ENCODE results near the gene GPR61. TPM values are rescaled to one million over a fixed set of nuclear protein-coding genes. Genes with fewer than 3 reads are reported as not detected.

The GPR61 gene
- total RNA-seq, 1 donor from 2014 or later = not detected

DNA sequence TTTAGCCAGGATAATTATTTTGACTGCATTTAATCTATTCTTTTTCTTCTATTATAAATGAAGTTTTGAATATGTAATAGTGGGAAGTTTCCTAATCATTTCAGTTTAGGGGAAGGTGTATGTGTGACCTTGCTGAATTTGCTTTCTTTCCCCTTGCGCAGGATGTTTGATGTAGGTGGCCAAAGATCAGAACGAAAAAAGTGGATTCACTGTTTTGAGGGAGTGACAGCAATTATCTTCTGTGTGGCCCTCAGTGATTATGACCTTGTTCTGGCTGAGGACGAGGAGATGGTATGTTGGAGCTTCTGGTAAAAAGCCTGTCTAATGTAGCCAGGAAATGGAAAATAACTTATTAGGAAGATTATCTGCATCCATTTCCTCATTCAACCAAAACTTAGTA is 46.4 kb downstream of the GPR61 start:
- no peaks in the 10 kb centered on the region for H3K9me3 Mint-ChIP-seq
- H3K27me3 Mint-ChIP-seq (ENCODE audit: low read depth) = no peaks in the 10 kb centered on the region
- peaks cover 11% of the 10 kb centered on the region for H3K36me3 Mint-ChIP-seq (ENCODE audit: low read depth)
- H3K4me3 Mint-ChIP-seq = no peak overlapping the region
- no peak for DNase-seq (ENCODE audit: low read depth, low spot score)
- no peaks in the 10 kb centered on the region for H3K4me1 Mint-ChIP-seq
- TF ChIP-seq, protein P1, sequence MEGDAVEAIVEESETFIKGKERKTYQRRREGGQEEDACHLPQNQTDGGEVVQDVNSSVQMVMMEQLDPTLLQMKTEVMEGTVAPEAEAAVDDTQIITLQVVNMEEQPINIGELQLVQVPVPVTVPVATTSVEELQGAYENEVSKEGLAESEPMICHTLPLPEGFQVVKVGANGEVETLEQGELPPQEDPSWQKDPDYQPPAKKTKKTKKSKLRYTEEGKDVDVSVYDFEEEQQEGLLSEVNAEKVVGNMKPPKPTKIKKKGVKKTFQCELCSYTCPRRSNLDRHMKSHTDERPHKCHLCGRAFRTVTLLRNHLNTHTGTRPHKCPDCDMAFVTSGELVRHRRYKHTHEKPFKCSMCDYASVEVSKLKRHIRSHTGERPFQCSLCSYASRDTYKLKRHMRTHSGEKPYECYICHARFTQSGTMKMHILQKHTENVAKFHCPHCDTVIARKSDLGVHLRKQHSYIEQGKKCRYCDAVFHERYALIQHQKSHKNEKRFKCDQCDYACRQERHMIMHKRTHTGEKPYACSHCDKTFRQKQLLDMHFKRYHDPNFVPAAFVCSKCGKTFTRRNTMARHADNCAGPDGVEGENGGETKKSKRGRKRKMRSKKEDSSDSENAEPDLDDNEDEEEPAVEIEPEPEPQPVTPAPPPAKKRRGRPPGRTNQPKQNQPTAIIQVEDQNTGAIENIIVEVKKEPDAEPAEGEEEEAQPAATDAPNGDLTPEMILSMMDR (conservative IDR thresholded peaks at IDR 0.05) = no peak
- H3K27ac Mint-ChIP-seq (ENCODE audit: unreplicated experiment) = no peak overlapping the region

DNA sequence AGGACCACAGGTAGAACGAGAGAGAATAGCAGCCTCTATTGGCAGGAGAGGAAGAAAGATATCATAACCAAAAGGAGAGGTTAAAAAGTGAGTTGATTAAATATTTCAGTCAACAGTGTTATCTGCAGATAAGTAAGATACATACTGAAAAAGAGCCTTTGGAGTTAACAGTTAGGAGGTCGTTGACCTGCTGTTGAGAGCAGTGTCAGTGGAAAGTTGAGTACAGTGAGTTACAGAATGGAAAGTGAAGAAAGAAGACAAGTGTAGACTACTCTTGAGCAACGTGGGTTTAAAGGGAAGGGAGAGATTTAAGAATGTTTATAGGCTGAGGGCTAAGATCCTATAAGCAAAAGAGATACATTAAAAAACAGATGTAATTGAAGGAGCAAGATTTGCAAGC is 49.5 kb downstream of the GPR61 start:
- TF ChIP-seq, protein P1 (conservative IDR thresholded peaks at IDR 0.05) = no peak
- no peaks in the 10 kb centered on the region for H3K4me1 Mint-ChIP-seq
- DNase-seq (ENCODE audit: low read depth, low spot score) = no peak

DNA sequence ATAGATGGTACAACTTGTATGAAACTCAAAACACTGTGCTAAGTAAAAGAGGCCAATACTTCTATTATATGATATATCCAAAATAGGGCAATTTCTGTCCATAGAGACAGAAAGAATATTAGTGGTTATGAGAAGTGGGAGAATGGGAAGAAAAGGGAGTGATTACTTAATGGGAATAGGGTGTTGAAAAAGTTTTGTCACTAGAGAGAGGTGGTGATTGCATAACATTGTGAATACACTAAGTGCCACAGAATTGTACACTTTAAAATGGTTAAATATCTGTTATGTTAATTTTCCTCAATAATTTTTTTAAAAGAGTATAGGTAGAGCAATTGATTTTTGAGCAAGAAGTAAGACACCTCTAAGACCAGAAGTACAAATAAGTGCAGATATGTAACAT is 50.0 kb downstream of the GPR61 start:
- Mint-ChIP-seq H3K9me3 (no peaks in the 10 kb centered on the region), H3K4me1 (no peaks in the 10 kb centered on the region), H3K36me3 (ENCODE audit: low read depth) (peaks cover 11% of the 10 kb centered on the region), H3K4me3 (no peak overlapping the region), H3K27me3 (ENCODE audit: low read depth) (no peaks in the 10 kb centered on the region), H3K27ac (ENCODE audit: unreplicated experiment) (no peak overlapping the region)
- no peak for DNase-seq (ENCODE audit: low read depth, low spot score)
- TF ChIP-seq, protein P1 (conservative IDR thresholded peaks at IDR 0.05) = no peak

More for the DNA sequence above, 49.5 kb downstream of the GPR61 start:
- Mint-ChIP-seq H3K4me3 (no peak overlapping the region), H3K36me3 (ENCODE audit: low read depth) (peaks cover 13% of the 10 kb centered on the region), H3K27ac (ENCODE audit: unreplicated experiment) (no peak overlapping the region), H3K9me3 (no peaks in the 10 kb centered on the region), H3K27me3 (ENCODE audit: low read depth) (no peaks in the 10 kb centered on the region)

DNA sequence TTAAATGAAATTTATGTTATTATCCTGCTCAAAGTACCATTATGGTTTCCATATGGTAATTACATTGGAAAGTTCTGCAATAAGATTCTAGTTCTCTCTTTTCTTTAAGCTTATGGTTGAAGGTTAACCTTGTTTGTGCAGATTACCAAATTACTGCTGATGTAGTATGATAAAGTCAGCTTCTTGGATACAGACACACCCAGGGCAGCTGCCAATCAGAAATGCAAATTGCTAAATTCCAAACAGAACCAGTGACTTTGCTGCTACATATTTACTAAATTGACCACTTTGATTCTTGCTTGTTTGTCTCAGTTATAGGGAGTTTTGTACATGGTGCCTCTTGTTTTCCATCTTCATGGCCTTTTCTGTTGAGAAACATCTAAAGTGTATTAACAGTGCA is 53.2 kb downstream of the GPR61 start:
- Mint-ChIP-seq H3K9me3 (no peaks in the 10 kb centered on the region), H3K27me3 (ENCODE audit: low read depth) (no peaks in the 10 kb centered on the region), H3K27ac (ENCODE audit: unreplicated experiment) (no peak overlapping the region), H3K4me3 (no peak overlapping the region), H3K4me1 (no peaks in the 10 kb centered on the region), H3K36me3 (ENCODE audit: low read depth) (peaks cover 9% of the 10 kb centered on the region)
- TF ChIP-seq, protein P1 (conservative IDR thresholded peaks at IDR 0.05) = no peak
- DNase-seq (ENCODE audit: low read depth, low spot score) = no peak

DNA sequence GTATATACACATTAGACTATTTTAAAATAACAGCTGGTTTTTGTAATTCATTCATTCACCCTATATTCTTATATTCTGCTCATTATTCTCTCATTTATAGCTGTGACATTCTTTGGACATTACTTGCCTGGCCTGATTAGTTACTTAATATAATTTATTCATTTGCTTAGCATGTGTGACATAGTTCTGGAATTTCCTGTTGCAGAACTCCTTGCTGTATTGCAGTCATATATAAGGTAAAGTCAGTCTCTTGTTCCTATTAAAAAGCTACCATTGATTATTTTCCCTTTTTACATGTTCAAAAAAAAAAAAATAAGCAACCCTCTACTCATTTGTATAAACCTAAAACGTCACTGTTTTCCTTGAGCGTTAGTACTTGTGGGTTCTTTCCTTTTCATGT is 55.9 kb downstream of the GPR61 start:
- no peaks in the 10 kb centered on the region for H3K4me1 Mint-ChIP-seq
- no peak for DNase-seq (ENCODE audit: low read depth, low spot score)
- peaks cover 9% of the 10 kb centered on the region for H3K36me3 Mint-ChIP-seq (ENCODE audit: low read depth)
- H3K9me3 Mint-ChIP-seq = no peaks in the 10 kb centered on the region
- TF ChIP-seq, protein P1 (conservative IDR thresholded peaks at IDR 0.05) = no peak
- no peaks in the 10 kb centered on the region for H3K27me3 Mint-ChIP-seq (ENCODE audit: low read depth)
- H3K27ac Mint-ChIP-seq (ENCODE audit: unreplicated experiment) = no peak overlapping the region
- no peak overlapping the region for H3K4me3 Mint-ChIP-seq

Other genes with a start within 250 kb of the GPR61 start
- 0.82 TPM in 1 of 2 replicates, not detected in the other for gene MYBPHL, start 232.9 kb upstream of the GPR61 start, total RNA-seq
- 60.8 and 61.6 TPM in 2 replicates for gene SORT1, start 142.0 kb upstream of the GPR61 start, total RNA-seq
- 99.8 and 109 TPM in 2 replicates for gene PSMA5, start 113.4 kb upstream of the GPR61 start, total RNA-seq
- gene SYPL2, start 73.3 kb upstream of the GPR61 start, total RNA-seq = 0.18 and 0.47 TPM in 2 replicates
- 13.2 and 15.6 TPM in 2 replicates for gene ATXN7L2, start 56.0 kb upstream of the GPR61 start, total RNA-seq
- gene CYB561D1, start 45.8 kb upstream of the GPR61 start, total RNA-seq = 7.8 and 8.0 TPM in 2 replicates
- gene AMIGO1, start 30.1 kb upstream of the GPR61 start, total RNA-seq = 6.1 and 7.2 TPM in 2 replicates
- gene GNAI3, start 8.7 kb downstream of the GPR61 start, total RNA-seq = 9.8 and 10.2 TPM in 2 replicates
- not detected in 2 replicates for gene GNAT2, start 79.7 kb downstream of the GPR61 start, total RNA-seq
- gene AMPD2, start 80.0 kb downstream of the GPR61 start, total RNA-seq = 93.1 and 105 TPM in 2 replicates
- 26.7 and 28.2 TPM in 2 replicates for gene GSTM4, start 116.2 kb downstream of the GPR61 start, total RNA-seq
- gene GSTM2, start 128.2 kb downstream of the GPR61 start, total RNA-seq = 43.7 and 46.6 TPM in 2 replicates
- 45.9 and 47.8 TPM in 2 replicates for gene GSTM1, start 147.9 kb downstream of the GPR61 start, total RNA-seq
- 0.23 TPM in 1 of 2 replicates, not detected in the other for gene GSTM5, start 172.4 kb downstream of the GPR61 start, total RNA-seq
- 56.5 and 62.0 TPM in 2 replicates for gene GSTM3, start 201.2 kb downstream of the GPR61 start, total RNA-seq
- not detected in 2 replicates for gene EPS8L3, start 224.1 kb downstream of the GPR61 start, total RNA-seq